AG09319 (cell line): ENCODE measurements around the gene MYO18B.
"Not testable (repeated sequence)": the region's sequence is repeated elsewhere in the genome, so short reads cannot be mapped to it uniquely, and the experiment has no call there.

Experiments
- DNase-seq: peaks from one replicate; pipeline ENCODE4 v3.0.0-alpha.2; 2010; ENCODE audit warnings: low read depth; ENCODE audit errors: extremely low read depth
- CTCF ChIP-seq: IDR thresholded peaks from 2 replicates; pipeline ENCODE4 v1.5.1; 2011; ENCODE audit warnings: low read depth, mild to moderate bottlenecking, inconsistent platforms, low read length, moderate library complexity

Gene MYO18B

GRCh38 chr22:25702571-25703167 lies 39.3 kb upstream of the MYO18B start:
- no peak for DNase-seq
- TF ChIP-seq CTCF, result no peak

- DNase-seq, result no peak
- TF ChIP-seq CTCF, result no peak
Observed at GRCh38 chr22:25704701-25705100, 37.3 kb upstream of the MYO18B start.

- TF ChIP-seq CTCF, result no peak
- no peak for DNase-seq
Observed at GRCh38 chr22:25706197-25706596, 35.8 kb upstream of the MYO18B start.

GRCh38 chr22:25708430-25708829 lies 33.6 kb upstream of the MYO18B start:
- not testable (repeated sequence) for DNase-seq

- no peak for TF ChIP-seq CTCF
- DNase-seq, result no peak
Observed at GRCh38 chr22:25709758-25710157, 32.2 kb upstream of the MYO18B start.

GRCh38 chr22:25710501-25710900 lies 31.5 kb upstream of the MYO18B start:
- no peak for TF ChIP-seq CTCF
- no peak for DNase-seq

GRCh38 chr22:25711491-25711890 lies 30.5 kb upstream of the MYO18B start:
- DNase-seq, result no peak
- TF ChIP-seq CTCF, result no peak

GRCh38 chr22:25712661-25713400 lies 29.2 kb upstream of the MYO18B start:
- TF ChIP-seq CTCF, result no peak
- no peak for DNase-seq
